MM.1S (cell line): ENCODE measurements around the gene BEST4.

Experiments
- DNase-seq: peaks from one replicate; pipeline ENCODE4 v3.0.0-alpha.2; 2015
- H2AFZ ChIP-seq: fragments of 300-600 bp; sonication (generic); 2 replicates; pipeline ENCODE4 v1.6.0; 2016; ENCODE audit warnings: antibody characterized with exemption, low read length
- H3F3A ChIP-seq: fragments of 300-600 bp; sonication (generic); 2 replicates; pipeline ENCODE4 v1.6.1; 2016; ENCODE audit warnings: mild to moderate bottlenecking, antibody characterized with exemption, low read length, moderate library complexity, mixed read lengths; ENCODE audit not compliant: insufficient read depth
- H3K27ac ChIP-seq: fragments of 300-600 bp; sonication (generic); 2 replicates; pipeline ENCODE4 v1.5.1; 2016; ENCODE audit warnings: mild to moderate bottlenecking, low read length
- H3K27me3 ChIP-seq: fragments of 300-600 bp; sonication (generic); replicated peaks from 2 replicates; pipeline ENCODE4 v1.6.0; 2016; ENCODE audit warnings: low read length; ENCODE audit not compliant: insufficient read depth
- H3K36me3 ChIP-seq: fragments of 300-600 bp; sonication (generic); replicated peaks from 2 replicates; pipeline ENCODE4 v1.6.1; 2016; ENCODE audit warnings: mild to moderate bottlenecking, low read length, mixed read lengths; ENCODE audit not compliant: insufficient read depth
- H3K4me1 ChIP-seq: fragments of 300-600 bp; sonication (generic); 2 replicates; pipeline ENCODE4 v1.6.1; 2016; ENCODE audit warnings: low read length, mixed read lengths
- H3K4me2 ChIP-seq: fragments of 300-600 bp; sonication (generic); 2 replicates; pipeline ENCODE4 v1.6.0; 2016; ENCODE audit warnings: low read depth, low read length
- H3K4me3 ChIP-seq: fragments of 300-600 bp; sonication (generic); 2 replicates; pipeline ENCODE4 v1.5.1; 2016; ENCODE audit warnings: low read length, mixed read lengths
- H3K79me2 ChIP-seq: fragments of 300-600 bp; sonication (generic); 2 replicates; pipeline ENCODE4 v1.6.1; 2016; ENCODE audit warnings: mixed run types, low read length, mixed read lengths
- H3K9ac ChIP-seq: fragments of 300-600 bp; sonication (generic); 2 replicates; pipeline ENCODE4 v1.6.1; 2016; ENCODE audit warnings: low read length, mixed read lengths
- H3K9me2 ChIP-seq: fragments of 300-600 bp; sonication (generic); replicated peaks from 2 replicates; pipeline ENCODE4 v1.6.1; 2016; ENCODE audit warnings: mild to moderate bottlenecking, low read length, mixed read lengths; ENCODE audit not compliant: insufficient read depth
- H3K9me3 ChIP-seq: fragments of 300-600 bp; sonication (generic); replicated peaks from 2 replicates; pipeline ENCODE4 v1.6.1; 2016; ENCODE audit warnings: mild to moderate bottlenecking, low read length, mixed read lengths; ENCODE audit not compliant: insufficient read depth
- H4K20me1 ChIP-seq: fragments of 300-600 bp; sonication (generic); 2 replicates; pipeline ENCODE4 v1.6.1; 2016; ENCODE audit warnings: mild to moderate bottlenecking, low read length, moderate library complexity, mixed read lengths; ENCODE audit not compliant: insufficient read depth
- EZH2 ChIP-seq: fragments of 300-600 bp; sonication (generic); optimal IDR thresholded peaks from 2 replicates; pipeline ENCODE3; 2017; ENCODE audit warnings: low read depth, mild to moderate bottlenecking, antibody characterized with exemption, low read length, mixed read lengths
- EZH2phosphoT487 ChIP-seq: fragments of 300-600 bp; sonication (generic); IDR thresholded peaks from 2 replicates; pipeline ENCODE4 v1.6.1; 2018; ENCODE audit warnings: antibody characterized with exemption, low read length
- TF ChIP-seq, protein P1 (sequence below): fragments of 300-600 bp; sonication (generic); IDR thresholded peaks from 2 replicates; pipeline ENCODE4 v1.5.1; 2016; ENCODE audit warnings: antibody characterized with exemption, low read length, mixed read lengths

Gene BEST4

DNA sequence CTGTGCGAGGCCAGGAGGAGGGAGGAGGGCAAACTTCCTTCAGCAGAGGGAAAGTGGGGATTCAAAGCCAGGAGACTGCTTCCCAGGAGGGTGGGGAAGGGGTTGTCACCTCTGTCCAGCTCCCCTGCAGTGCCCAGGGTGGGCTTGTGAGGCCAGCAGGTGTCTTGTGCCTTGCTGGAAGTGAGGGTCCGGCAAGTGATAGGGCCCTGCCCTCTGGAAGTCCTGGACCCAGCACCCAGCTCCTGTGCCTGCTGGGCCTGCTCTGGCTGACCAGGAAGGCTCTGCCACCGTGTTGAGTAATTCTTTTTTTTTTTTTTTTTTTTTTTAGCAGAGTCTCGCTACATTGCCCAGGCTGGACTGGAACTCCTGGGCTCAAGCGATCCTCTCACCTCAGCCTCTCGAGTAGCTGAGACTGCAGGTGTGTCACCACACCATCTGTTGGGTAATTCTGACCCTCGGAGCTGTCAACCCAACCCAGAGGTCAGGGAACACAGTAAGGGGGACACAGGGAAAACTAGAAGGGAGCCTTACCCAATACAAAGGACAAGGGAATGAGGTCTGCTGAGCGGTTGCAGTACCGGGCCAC is 1.0 kb downstream of the BEST4 start:
- peaks cover 8% of the 10 kb centered on the region; the same call in 1 of the 2 replicates for H3K4me1 ChIP-seq
- no peaks in the 10 kb centered on the region for H3K36me3 ChIP-seq
- no peaks in the 10 kb centered on the region for H3K79me2 ChIP-seq
- H4K20me1 ChIP-seq: no peaks in the 10 kb centered on the region
- H3F3A ChIP-seq: peaks cover 9% of the 10 kb centered on the region
- H3K4me2 ChIP-seq: no peak overlapping the region
- no peak for DNase-seq
- no peaks in the 10 kb centered on the region for H3K27me3 ChIP-seq
- no peak overlapping the region for H3K9ac ChIP-seq
- no peak overlapping the region for H3K4me3 ChIP-seq
- no peaks in the 10 kb centered on the region for H3K9me3 ChIP-seq
- H3K9me2 ChIP-seq: no peaks in the 10 kb centered on the region
- TF ChIP-seq, protein P1, sequence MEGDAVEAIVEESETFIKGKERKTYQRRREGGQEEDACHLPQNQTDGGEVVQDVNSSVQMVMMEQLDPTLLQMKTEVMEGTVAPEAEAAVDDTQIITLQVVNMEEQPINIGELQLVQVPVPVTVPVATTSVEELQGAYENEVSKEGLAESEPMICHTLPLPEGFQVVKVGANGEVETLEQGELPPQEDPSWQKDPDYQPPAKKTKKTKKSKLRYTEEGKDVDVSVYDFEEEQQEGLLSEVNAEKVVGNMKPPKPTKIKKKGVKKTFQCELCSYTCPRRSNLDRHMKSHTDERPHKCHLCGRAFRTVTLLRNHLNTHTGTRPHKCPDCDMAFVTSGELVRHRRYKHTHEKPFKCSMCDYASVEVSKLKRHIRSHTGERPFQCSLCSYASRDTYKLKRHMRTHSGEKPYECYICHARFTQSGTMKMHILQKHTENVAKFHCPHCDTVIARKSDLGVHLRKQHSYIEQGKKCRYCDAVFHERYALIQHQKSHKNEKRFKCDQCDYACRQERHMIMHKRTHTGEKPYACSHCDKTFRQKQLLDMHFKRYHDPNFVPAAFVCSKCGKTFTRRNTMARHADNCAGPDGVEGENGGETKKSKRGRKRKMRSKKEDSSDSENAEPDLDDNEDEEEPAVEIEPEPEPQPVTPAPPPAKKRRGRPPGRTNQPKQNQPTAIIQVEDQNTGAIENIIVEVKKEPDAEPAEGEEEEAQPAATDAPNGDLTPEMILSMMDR: no peak
- TF ChIP-seq EZH2phosphoT487: no peak
- H3K27ac ChIP-seq: no peak overlapping the region
- peak overlapping the region; percentile 64 for H2AFZ ChIP-seq

DNA sequence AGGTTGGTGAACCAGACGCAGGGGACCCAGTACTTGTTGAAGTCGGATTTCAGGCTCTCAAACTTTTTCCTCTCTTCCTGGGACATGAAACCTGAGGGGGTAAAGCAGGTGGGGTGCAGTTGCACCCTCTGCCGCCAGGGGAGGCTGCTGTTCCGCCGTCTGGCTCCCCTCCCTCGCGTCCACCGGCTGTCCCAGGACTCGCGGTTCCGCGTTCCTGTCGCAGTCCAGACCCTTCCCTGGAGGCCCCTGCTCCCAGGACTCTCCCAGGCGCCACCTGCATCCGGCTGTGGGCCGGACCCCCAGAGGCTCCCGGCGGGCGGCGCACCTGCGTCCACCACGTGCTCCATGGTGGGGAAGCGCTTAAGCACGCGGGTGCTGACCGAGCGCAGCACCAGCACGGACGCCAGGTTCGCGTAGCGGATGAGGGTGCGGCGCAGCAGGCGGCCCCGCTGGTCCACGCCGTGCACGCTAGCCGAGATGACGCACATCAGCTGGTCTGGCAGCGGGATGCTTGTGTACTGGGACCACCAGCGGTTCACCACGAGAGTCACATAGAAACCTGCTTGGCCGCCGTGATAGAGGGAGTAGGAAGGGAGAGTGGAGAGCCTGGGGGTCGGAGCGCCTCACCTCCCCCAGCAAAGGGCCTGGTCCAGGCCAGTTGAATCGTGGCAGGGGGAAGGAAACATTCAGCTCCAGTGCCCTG is 1.7 kb downstream of the BEST4 start:
- TF ChIP-seq EZH2phosphoT487: no peak
- TF ChIP-seq EZH2: no peak
- TF ChIP-seq, protein P1: peak; percentile 90
- Histone ChIP-seq H3K9me3 (no peaks in the 10 kb centered on the region), H3K27me3 (no peaks in the 10 kb centered on the region), H4K20me1 (no peaks in the 10 kb centered on the region), H3K4me2 (peak overlapping the region; percentile 71), H3K4me3 (peak overlapping the region; percentile 47), H3K9me2 (no peaks in the 10 kb centered on the region), H3K27ac (no peak overlapping the region), H2AFZ (peak overlapping the region; percentile 64), H3K9ac (no peak overlapping the region), H3F3A (peaks cover 13% of the 10 kb centered on the region), H3K79me2 (no peaks in the 10 kb centered on the region), H3K36me3 (no peaks in the 10 kb centered on the region), H3K4me1 (peaks cover 8% of the 10 kb centered on the region; the same call in 1 of the 2 replicates)
- peak; percentile 27 for DNase-seq

DNA sequence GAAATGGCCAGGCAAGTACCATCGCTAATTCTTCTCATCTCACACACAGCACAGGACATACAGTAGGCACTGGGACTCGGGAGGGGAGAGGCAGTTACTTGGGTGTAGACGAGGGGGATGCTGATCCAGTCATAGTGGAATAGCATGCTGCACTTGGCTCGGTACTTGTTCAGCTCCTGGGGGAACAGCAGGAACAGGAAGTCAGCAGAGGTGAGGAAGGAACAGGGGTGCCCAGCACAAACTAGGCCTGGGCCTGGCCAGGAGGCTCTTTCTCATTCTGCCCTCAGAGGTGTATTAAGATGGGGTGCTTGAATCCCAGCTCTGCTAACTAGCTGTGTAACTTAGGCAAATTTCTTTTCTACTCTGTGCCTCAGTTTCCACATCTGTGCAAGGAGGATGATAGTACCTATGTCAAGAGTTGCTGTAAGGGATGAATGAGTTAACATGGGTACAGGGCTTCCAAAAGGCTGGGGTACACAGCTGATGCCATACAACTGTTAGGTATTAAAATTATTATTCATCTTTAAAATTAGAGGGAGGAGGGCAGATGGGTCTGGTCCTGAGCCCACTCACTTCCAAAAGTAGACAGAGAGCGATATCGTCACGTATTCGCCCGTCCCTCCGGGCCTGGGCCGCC is 2.4 kb downstream of the BEST4 start:
- peaks cover 8% of the 10 kb centered on the region; the same call in 1 of the 2 replicates for H3K4me1 ChIP-seq
- H3K9me3 ChIP-seq: no peaks in the 10 kb centered on the region
- no peak overlapping the region for H3K9ac ChIP-seq
- no peaks in the 10 kb centered on the region for H3K79me2 ChIP-seq
- no peaks in the 10 kb centered on the region for H4K20me1 ChIP-seq
- TF ChIP-seq, protein P1: no peak
- TF ChIP-seq EZH2 (no peak), EZH2phosphoT487 (no peak)
- H2AFZ ChIP-seq: peak overlapping the region; percentile 64
- H3K9me2 ChIP-seq: no peaks in the 10 kb centered on the region
- no peak overlapping the region for H3K27ac ChIP-seq
- H3F3A ChIP-seq: peaks cover 19% of the 10 kb centered on the region
- no peaks in the 10 kb centered on the region for H3K27me3 ChIP-seq
- no peak for DNase-seq
- H3K4me3 ChIP-seq: peak overlapping the region; percentile 47
- H3K4me2 ChIP-seq: peak overlapping the region; percentile 71
- no peaks in the 10 kb centered on the region for H3K36me3 ChIP-seq
